ENCODE results near the gene CDH23.

GRCh38 chr10:71565284-71566000 is 168.7 kb downstream of the CDH23 start:
- TF ChIP-seq TAF1 (IDR thresholded peaks at IDR 0.05; ENCODE audit: control insufficient read depth, extremely low read depth, insufficient read depth, low read length, severe bottlenecking) (no peak), POLR2AphosphoS5 (IDR thresholded peaks at IDR 0.05; ENCODE audit: control insufficient read depth, insufficient read depth, low read depth, low read length) (no peak), FOXJ3 (CRISPR knock-in tag; IDR thresholded peaks at IDR 0.05) (no peak), NELFE (IDR thresholded peaks at IDR 0.05; ENCODE audit: insufficient read depth, insufficient read length) (no peak), RAD21 (CRISPR knock-in tag; conservative IDR thresholded peaks at IDR 0.05 in 1 of 2, IDR thresholded peaks at IDR 0.05 in 1 of 2) (no peak), MCM2 (IDR thresholded peaks at IDR 0.05; ENCODE audit: low read depth) (no peak), ZNF224 (CRISPR knock-in tag; IDR thresholded peaks at IDR 0.05) (no peak), NR1H2 (CRISPR knock-in tag; IDR thresholded peaks at IDR 0.05) (no peak)
